H1 (cell line): ENCODE results near the gene ENDOD1. TPM values are rescaled to one million over a fixed set of nuclear protein-coding genes. Genes with fewer than 3 reads are reported as not detected.

Source experiments
- SUZ12 ChIP-seq: fragments of 200-600 bp; sonication (generic); IDR thresholded peaks from 2 replicates; pipeline ENCODE4 v1.6.1; 2012; ENCODE audit warnings: mild to moderate bottlenecking, inconsistent platforms, low read length, moderate library complexity, mixed read lengths
- polyA plus RNA-seq, 7 experiments: library from polyadenylated mRNA; depleted of rRNA in 3 of 7; stranded (reverse) in 5 of 7; unstranded in 2 of 7; fragments of >200 nt in 5 of 7; fragments of 200-250 nt in 2 of 7; gene quantifications; 1 replicate in 5 of 7; 2 replicates in 1 of 7; 4 replicates in 1 of 7; pipeline versions ENCODE4 v1.2.1 to v1.2.3, GENCODE V29; 2011 to 2013; ENCODE audit warnings: missing spikeins in 2 of 7, mixed read lengths in 2 of 7
- total RNA-seq: library from RNA; stranded (reverse); fragmentation: NEBNext Ultra II Directional; extraction: Animal tissue kit (Norgen Biotek cat#: 25700); gene quantifications from 2 replicates; pipeline ENCODE4 v1.2.1, GENCODE V29; 2021

ENDOD1 gene
- total and polyA plus RNA-seq, 2 of the 8 experiments (the other 6 are each of a cell fraction or from before 2014, with no cell fraction given), result 1.2 to 2.5 TPM

DNA sequence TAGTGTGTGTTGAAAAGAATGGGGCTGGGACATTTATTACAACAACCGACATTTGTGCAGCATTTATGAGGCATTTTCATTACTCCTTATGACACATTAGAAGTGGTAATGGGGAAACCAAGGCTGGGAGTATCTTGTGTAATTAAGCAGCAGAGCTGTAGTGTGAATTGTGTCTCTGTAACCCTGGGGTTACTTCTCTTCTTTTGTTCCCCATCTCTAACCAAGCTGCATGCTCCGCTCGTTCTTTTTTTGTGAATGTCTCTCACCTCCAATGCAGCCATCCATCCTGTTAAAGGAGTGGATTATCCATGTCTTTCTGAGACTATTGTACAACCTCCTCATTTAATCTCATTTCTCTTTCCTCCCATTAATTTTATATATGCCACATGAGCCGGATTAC is 65.7 kb downstream of the ENDOD1 start (continued):
- TF ChIP-seq SUZ12, result no peak
